Endodermal cell (in vitro differentiated cells): ENCODE measurements around the gene ANKRD13A. TPM values are rescaled to one million over a fixed set of nuclear protein-coding genes. Genes with fewer than 3 reads are reported as not detected.

Source experiments
- DNase-seq: peaks from one replicate; pipeline ENCODE4 v3.0.0-alpha.2; 2017
- H3K27ac ChIP-seq: 2 replicates; pipeline ENCODE4 v1.5.1; 2013; ENCODE audit warnings: mild to moderate bottlenecking, low read depth, low read length, moderate library complexity
- H3K27me3 ChIP-seq: 2 replicates; pipeline ENCODE4 v1.6.1; 2013; ENCODE audit warnings: mild to moderate bottlenecking, low read length, moderate library complexity; ENCODE audit not compliant: insufficient read depth, control insufficient read depth, poor library complexity, severe bottlenecking
- H3K36me3 ChIP-seq: 2 replicates; pipeline ENCODE4 v1.7.0; 2013; ENCODE audit warnings: mild to moderate bottlenecking, low read length, moderate library complexity; ENCODE audit not compliant: control insufficient read depth, insufficient read depth
- H3K4me1 ChIP-seq: one replicate; pipeline ENCODE4 v1.7.0; 2013; ENCODE audit warnings: low read length; ENCODE audit not compliant: control insufficient read depth, insufficient read depth
- H3K4me3 ChIP-seq: 2 replicates; pipeline ENCODE4 v1.5.1; 2013; ENCODE audit warnings: mild to moderate bottlenecking, low read length, moderate library complexity
- H3K9ac ChIP-seq: 2 replicates; pipeline ENCODE4 v1.6.1; 2013; ENCODE audit warnings: mild to moderate bottlenecking, low read length, moderate library complexity; ENCODE audit not compliant: poor library complexity, severe bottlenecking; ENCODE audit errors: extremely low read depth
- H3K9me3 ChIP-seq: 2 replicates; pipeline ENCODE4 v1.6.1; 2013; ENCODE audit warnings: mild to moderate bottlenecking, low read length, moderate library complexity; ENCODE audit not compliant: control insufficient read depth
- H3K27ac Mint-ChIP-seq: 2 replicates; pipeline ENCODE4 v1.8.0; 2020; ENCODE audit warnings: mixed read lengths
- H3K27me3 Mint-ChIP-seq: 2 replicates; pipeline ENCODE4 v1.8.0; 2021; ENCODE audit warnings: mild to moderate bottlenecking, mixed read lengths; ENCODE audit not compliant: insufficient read depth
- H3K36me3 Mint-ChIP-seq: 2 replicates; pipeline ENCODE4 v1.8.0; 2020; ENCODE audit warnings: low read depth, mixed read lengths
- H3K4me1 Mint-ChIP-seq: 2 replicates; pipeline ENCODE4 v1.8.0; 2020; ENCODE audit warnings: mixed read lengths
- H3K4me3 Mint-ChIP-seq: 2 replicates; pipeline ENCODE4 v1.8.0; 2020; ENCODE audit warnings: mild to moderate bottlenecking, moderate library complexity, mixed read lengths
- H3K9me3 Mint-ChIP-seq: 2 replicates; pipeline ENCODE4 v1.8.0; 2020; ENCODE audit warnings: mild to moderate bottlenecking, mixed read lengths
- CTCF ChIP-seq: fragments of 200-600 bp; sonication (generic); conservative IDR thresholded peaks from 2 replicates; pipeline ENCODE4 v1.5.0; 2021; ENCODE audit warnings: antibody characterized with exemption, mild to moderate bottlenecking
- WGBS, 2 experiments: methylation state at CpG; one replicate each; pipeline versions ENCODE4 v1.1.5 to v1.1.7; 2013; ENCODE audit warnings: missing lambda C conversion rate in 2 of 2, mixed read lengths in 1 of 2; ENCODE audit not compliant: insufficient coverage in 1 of 2, insufficient read length in 1 of 2; 5-methylcytosine and 5-hydroxymethylcytosine counted together
- total RNA-seq, 2 donors: library from RNA; stranded (reverse); fragmentation: NEBNext Ultra II Directional in 1 of 2; extraction: Animal tissue kit (Norgen Biotek cat#: 25700) in 1 of 2; gene quantifications; 2 replicates in 1 of 2; 3 replicates in 1 of 2; pipeline ENCODE4 v1.2.1, GENCODE V29; 2021

ANKRD13A gene
- total RNA-seq, 2 donors from 2014 or later = 33.2 to 44.6 TPM

- H3K36me3 Mint-ChIP-seq = peaks cover 37% of the 10 kb centered on the region
- no peaks in the 10 kb centered on the region for H3K27me3 ChIP-seq
- DNase-seq = no peak
- no peaks in the 10 kb centered on the region for H3K9me3 ChIP-seq
- no peaks in the 10 kb centered on the region for H3K9me3 Mint-ChIP-seq
- no peak overlapping the region for H3K27ac ChIP-seq
- 85 to 100% methylated on average over 1 of the region's 1 CpG for WGBS, 2 experiments
- H3K27ac Mint-ChIP-seq = no peak overlapping the region
- no peaks in the 10 kb centered on the region for H3K27me3 Mint-ChIP-seq
- H3K4me1 ChIP-seq = no peaks in the 10 kb centered on the region
- H3K4me3 ChIP-seq = no peak overlapping the region
- TF ChIP-seq CTCF = no peak
- peaks cover 69% of the 10 kb centered on the region for H3K36me3 ChIP-seq
- no peak overlapping the region for H3K4me3 Mint-ChIP-seq
- H3K9ac ChIP-seq = no peak overlapping the region
- H3K4me1 Mint-ChIP-seq = no peaks in the 10 kb centered on the region
These were observed 35.9 kb upstream of the ANKRD13A start for GRCh38 chr12:109963330-109963729.

GRCh38 chr12:109963743-109964429 lies 35.3 kb upstream of the ANKRD13A start:
- peaks cover 31% of the 10 kb centered on the region for H3K36me3 Mint-ChIP-seq
- Histone ChIP-seq H3K4me1 (no peaks in the 10 kb centered on the region), H3K9me3 (no peaks in the 10 kb centered on the region), H3K36me3 (peaks cover 63% of the 10 kb centered on the region), H3K4me3 (no peak overlapping the region), H3K27me3 (no peaks in the 10 kb centered on the region), H3K27ac (no peak overlapping the region), H3K9ac (no peak overlapping the region)
- DNase-seq = no peak
- TF ChIP-seq CTCF = no peak
- WGBS, 2 experiments = 90 to 98% methylated on average over 2 to 3 of the region's 4 CpGs
- no peaks in the 10 kb centered on the region for H3K9me3 Mint-ChIP-seq
- no peaks in the 10 kb centered on the region for H3K27me3 Mint-ChIP-seq
- no peak overlapping the region for H3K4me3 Mint-ChIP-seq
- no peak overlapping the region for H3K27ac Mint-ChIP-seq
- H3K4me1 Mint-ChIP-seq = no peaks in the 10 kb centered on the region

GRCh38 chr12:109966546-109966945 lies 32.7 kb upstream of the ANKRD13A start:
- 95 to 96% methylated on average over 1 to 4 of the region's 4 CpGs for WGBS, 2 experiments
- Histone ChIP-seq H3K36me3 (peaks cover 41% of the 10 kb centered on the region), H3K9ac (no peak overlapping the region), H3K9me3 (no peaks in the 10 kb centered on the region), H3K4me3 (no peak overlapping the region), H3K4me1 (no peaks in the 10 kb centered on the region), H3K27me3 (no peaks in the 10 kb centered on the region), H3K27ac (no peak overlapping the region)
- H3K27ac Mint-ChIP-seq = no peak overlapping the region
- no peaks in the 10 kb centered on the region for H3K9me3 Mint-ChIP-seq
- H3K27me3 Mint-ChIP-seq = no peaks in the 10 kb centered on the region
- TF ChIP-seq CTCF = no peak
- no peak for DNase-seq
- peaks cover 23% of the 10 kb centered on the region for H3K36me3 Mint-ChIP-seq
- H3K4me3 Mint-ChIP-seq = no peak overlapping the region
- H3K4me1 Mint-ChIP-seq = no peaks in the 10 kb centered on the region
